Panc1 (cell line): Measurements from ENCODE around the gene TRPV5.

Experiments used
- POLR2AphosphoS5 ChIP-seq: IDR thresholded peaks from 2 replicates; pipeline ENCODE4 v1.6.1; 2012; ENCODE audit warnings: mild to moderate bottlenecking, low read depth, low read length, moderate library complexity
- TCF7L2 ChIP-seq: IDR thresholded peaks from 2 replicates; pipeline ENCODE4 v1.6.1; 2011; ENCODE audit warnings: mild to moderate bottlenecking, low read depth, low read length, inconsistent platforms
- TF ChIP-seq, protein P1 (sequence below): fragments of 450-650 bp; IDR thresholded peaks from 2 replicates; pipeline ENCODE4 v1.5.1; 2017; ENCODE audit warnings: mild to moderate bottlenecking
- TF ChIP-seq, protein P2 (sequence below), 2 experiments: IDR thresholded peaks; 2 replicates each; pipeline ENCODE4 v1.6.1; 2011 to 2012; ENCODE audit warnings: low read depth in 2 of 2, control low read depth in 1 of 2, low read length in 1 of 2, mild to moderate bottlenecking in 1 of 2, moderate library complexity in 1 of 2; ENCODE audit not compliant: insufficient read depth in 1 of 2

DNA sequence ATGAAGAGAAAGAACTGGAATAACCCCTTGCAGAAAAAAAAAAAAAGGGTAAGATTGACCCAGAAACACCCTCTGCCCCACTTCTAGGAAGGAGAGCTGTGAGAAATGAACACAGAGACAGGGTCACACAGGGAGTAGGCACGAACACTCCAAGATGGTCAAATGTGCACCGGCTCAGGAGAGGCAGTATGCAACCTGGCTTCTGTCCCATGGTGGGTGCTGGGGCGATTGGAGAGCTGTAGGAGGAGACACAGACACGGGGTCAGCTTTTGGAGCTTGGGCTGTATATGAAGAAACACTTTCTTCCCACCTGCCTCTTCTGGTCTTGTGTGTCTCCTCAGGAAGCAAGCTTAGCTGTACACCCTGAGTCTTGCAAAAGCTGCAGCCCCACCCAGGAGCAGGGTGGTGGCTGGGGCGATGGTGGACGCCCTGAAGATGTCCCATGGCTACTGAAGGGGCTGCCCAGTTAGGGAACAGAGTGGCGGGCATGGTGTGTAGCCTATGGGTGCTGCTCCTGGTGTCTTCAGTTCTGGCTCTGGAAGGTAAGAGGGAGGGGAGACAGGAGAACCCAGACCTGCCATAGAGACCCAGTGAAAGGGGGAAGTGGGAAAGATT, 70.7 kb downstream of the TRPV5 start:
- TF ChIP-seq, protein P1, sequence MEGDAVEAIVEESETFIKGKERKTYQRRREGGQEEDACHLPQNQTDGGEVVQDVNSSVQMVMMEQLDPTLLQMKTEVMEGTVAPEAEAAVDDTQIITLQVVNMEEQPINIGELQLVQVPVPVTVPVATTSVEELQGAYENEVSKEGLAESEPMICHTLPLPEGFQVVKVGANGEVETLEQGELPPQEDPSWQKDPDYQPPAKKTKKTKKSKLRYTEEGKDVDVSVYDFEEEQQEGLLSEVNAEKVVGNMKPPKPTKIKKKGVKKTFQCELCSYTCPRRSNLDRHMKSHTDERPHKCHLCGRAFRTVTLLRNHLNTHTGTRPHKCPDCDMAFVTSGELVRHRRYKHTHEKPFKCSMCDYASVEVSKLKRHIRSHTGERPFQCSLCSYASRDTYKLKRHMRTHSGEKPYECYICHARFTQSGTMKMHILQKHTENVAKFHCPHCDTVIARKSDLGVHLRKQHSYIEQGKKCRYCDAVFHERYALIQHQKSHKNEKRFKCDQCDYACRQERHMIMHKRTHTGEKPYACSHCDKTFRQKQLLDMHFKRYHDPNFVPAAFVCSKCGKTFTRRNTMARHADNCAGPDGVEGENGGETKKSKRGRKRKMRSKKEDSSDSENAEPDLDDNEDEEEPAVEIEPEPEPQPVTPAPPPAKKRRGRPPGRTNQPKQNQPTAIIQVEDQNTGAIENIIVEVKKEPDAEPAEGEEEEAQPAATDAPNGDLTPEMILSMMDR, result no peak
- TF ChIP-seq, protein P2, sequence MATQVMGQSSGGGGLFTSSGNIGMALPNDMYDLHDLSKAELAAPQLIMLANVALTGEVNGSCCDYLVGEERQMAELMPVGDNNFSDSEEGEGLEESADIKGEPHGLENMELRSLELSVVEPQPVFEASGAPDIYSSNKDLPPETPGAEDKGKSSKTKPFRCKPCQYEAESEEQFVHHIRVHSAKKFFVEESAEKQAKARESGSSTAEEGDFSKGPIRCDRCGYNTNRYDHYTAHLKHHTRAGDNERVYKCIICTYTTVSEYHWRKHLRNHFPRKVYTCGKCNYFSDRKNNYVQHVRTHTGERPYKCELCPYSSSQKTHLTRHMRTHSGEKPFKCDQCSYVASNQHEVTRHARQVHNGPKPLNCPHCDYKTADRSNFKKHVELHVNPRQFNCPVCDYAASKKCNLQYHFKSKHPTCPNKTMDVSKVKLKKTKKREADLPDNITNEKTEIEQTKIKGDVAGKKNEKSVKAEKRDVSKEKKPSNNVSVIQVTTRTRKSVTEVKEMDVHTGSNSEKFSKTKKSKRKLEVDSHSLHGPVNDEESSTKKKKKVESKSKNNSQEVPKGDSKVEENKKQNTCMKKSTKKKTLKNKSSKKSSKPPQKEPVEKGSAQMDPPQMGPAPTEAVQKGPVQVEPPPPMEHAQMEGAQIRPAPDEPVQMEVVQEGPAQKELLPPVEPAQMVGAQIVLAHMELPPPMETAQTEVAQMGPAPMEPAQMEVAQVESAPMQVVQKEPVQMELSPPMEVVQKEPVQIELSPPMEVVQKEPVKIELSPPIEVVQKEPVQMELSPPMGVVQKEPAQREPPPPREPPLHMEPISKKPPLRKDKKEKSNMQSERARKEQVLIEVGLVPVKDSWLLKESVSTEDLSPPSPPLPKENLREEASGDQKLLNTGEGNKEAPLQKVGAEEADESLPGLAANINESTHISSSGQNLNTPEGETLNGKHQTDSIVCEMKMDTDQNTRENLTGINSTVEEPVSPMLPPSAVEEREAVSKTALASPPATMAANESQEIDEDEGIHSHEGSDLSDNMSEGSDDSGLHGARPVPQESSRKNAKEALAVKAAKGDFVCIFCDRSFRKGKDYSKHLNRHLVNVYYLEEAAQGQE (IDR thresholded peaks at IDR 0.05; ENCODE audit: insufficient read depth in 1 of 2, low read depth in 2 of 2, low read length in 1 of 2), result no peak
- TF ChIP-seq POLR2AphosphoS5 (no peak), TCF7L2 (no peak)
